Measurements from ENCODE around the gene TOLLIP.

- TF ChIP-seq YY1 (IDR thresholded peaks at IDR 0.05; ENCODE audit: low read depth, low read length): no peak
- no peak for TF ChIP-seq CTCF (IDR thresholded peaks at IDR 0.05; ENCODE audit: control extremely low read depth in 1 of 3, insufficient read depth in 1 of 3, low read depth in 1 of 3, low read length in 3 of 3)
- no peak for TF ChIP-seq EZH2 (IDR thresholded peaks at IDR 0.05; ENCODE audit: low read depth, low read length, severe bottlenecking)
- TF ChIP-seq PHF8 (conservative IDR thresholded peaks at IDR 0.05; ENCODE audit: low read depth, low read length): no peak
- no peak for TF ChIP-seq EP300 (IDR thresholded peaks at IDR 0.05; ENCODE audit: borderline replicate concordance in 1 of 2, low read depth in 2 of 2, low read length in 2 of 2)
- no peak for TF ChIP-seq NRF1 (IDR thresholded peaks at IDR 0.05; ENCODE audit: low read depth, low read length)
- TF ChIP-seq CEBPB (IDR thresholded peaks at IDR 0.05; ENCODE audit: low read depth, low read length): no peak
- TF ChIP-seq POLR2A (IDR thresholded peaks at IDR 0.05; ENCODE audit: control extremely low read depth in 1 of 2, low read depth in 2 of 2, low read length in 2 of 2): no peak
- no peak for TF ChIP-seq SP1 (IDR thresholded peaks at IDR 0.05; ENCODE audit: low read depth, low read length)
- no peak for TF ChIP-seq ZNF274 (IDR thresholded peaks at IDR 0.05; ENCODE audit: borderline replicate concordance, extremely low read depth, low read length)
Measured at GRCh38 chr11:1301220-1302000, 8.0 kb downstream of the TOLLIP start.
